Astrocyte of the hippocampus (primary cell): ENCODE results near the gene GOSR1.
"Not testable (repeated sequence)": the region's sequence is repeated elsewhere in the genome, so short reads cannot be mapped to it uniquely, and the experiment has no call there.

Experiments
- DNase-seq: peaks from one replicate; pipeline ENCODE4 v3.0.0; 2011; ENCODE audit warnings: low read depth, low spot score

Gene GOSR1

GRCh38 chr17:30545024-30545423 lies 67.8 kb downstream of the GOSR1 start:
- no peak for DNase-seq

- no peak for DNase-seq
Measured at GRCh38 chr17:30547778-30548573, 70.8 kb downstream of the GOSR1 start.

GRCh38 chr17:30549181-30549580 lies 72.0 kb downstream of the GOSR1 start:
- not testable (repeated sequence) for DNase-seq

- DNase-seq: no peak
Measured at GRCh38 chr17:30549864-30550511, 72.8 kb downstream of the GOSR1 start.

GRCh38 chr17:30550512-30551273 lies 73.5 kb downstream of the GOSR1 start:
- DNase-seq: peak; percentile 51

GRCh38 chr17:30551274-30551995 lies 74.2 kb downstream of the GOSR1 start:
- not testable (repeated sequence) for DNase-seq

- DNase-seq: no peak
Measured at GRCh38 chr17:30551996-30552339, 74.8 kb downstream of the GOSR1 start.

GRCh38 chr17:30552994-30553566 lies 75.9 kb downstream of the GOSR1 start:
- no peak for DNase-seq

- not testable (repeated sequence) for DNase-seq
Measured at GRCh38 chr17:30553823-30554440, 76.7 kb downstream of the GOSR1 start.

GRCh38 chr17:30554839-30555751 lies 77.9 kb downstream of the GOSR1 start:
- peak; percentile 22 for DNase-seq

- DNase-seq: no peak
Measured at GRCh38 chr17:30555942-30556341, 78.7 kb downstream of the GOSR1 start.

GRCh38 chr17:30556374-30557332 lies 79.4 kb downstream of the GOSR1 start:
- no peak for DNase-seq

GRCh38 chr17:30557916-30558685 lies 80.9 kb downstream of the GOSR1 start:
- DNase-seq: peak; percentile 14

- DNase-seq: no peak
Measured at GRCh38 chr17:30558686-30559545, 81.7 kb downstream of the GOSR1 start.

- no peak for DNase-seq
Measured at GRCh38 chr17:30559656-30560055, 82.4 kb downstream of the GOSR1 start.

- DNase-seq: not testable (repeated sequence)
Measured at GRCh38 chr17:30560117-30561026, 83.2 kb downstream of the GOSR1 start.
